ENCODE measurements around the gene B3GNT5. TPM values are rescaled to one million over a fixed set of nuclear protein-coding genes. Genes with fewer than 3 reads are reported as not detected.
A peak's percentile ranks its signal among the peaks of the same experiment; 100 is the strongest.

Gene B3GNT5
- total and polyA plus RNA-seq, 2 donors (not counting 3 experiments of a cell fraction or from before 2014, with no cell fraction given) = 4.1 to 25.6 TPM

DNA sequence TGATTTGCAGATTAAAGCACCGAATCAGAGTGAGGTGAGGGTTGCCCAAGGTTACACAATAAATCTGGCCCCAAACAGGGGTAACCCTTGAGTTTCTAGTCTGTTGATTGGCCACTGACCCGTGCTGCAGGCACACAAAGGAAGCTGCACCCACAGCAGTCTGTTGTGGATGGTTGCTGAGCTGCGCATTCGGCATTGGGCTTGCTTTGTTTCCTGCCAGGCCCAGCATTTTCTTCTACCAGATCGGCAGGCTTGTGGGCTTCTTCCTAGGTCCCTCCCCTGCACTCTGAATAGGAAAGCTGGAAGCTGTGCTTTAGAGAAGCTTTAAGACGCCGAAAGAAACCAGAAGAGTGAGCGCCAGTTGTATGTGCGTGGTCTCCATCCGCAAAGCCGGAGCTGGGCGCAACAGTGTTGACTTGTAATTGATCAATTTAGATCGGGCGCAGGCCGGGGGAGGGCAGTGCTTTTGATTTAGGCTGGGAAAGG is 12.1 kb downstream of the B3GNT5 start:
- no peak for FAIRE-seq
- no TSS peak for BruUV-seq (replicated peaks)
- CTCF ChIA-PET = interaction anchor here (0.9 to 2.4 kb wide), 10 partner anchors 8 to 117 kb away, joined by 3 to 15 read pairs (median 6); partner anchors contain the start of gene B3GNT5
- no peak overlapping the region for H2AFZ ChIP-seq (ENCODE audit: low read depth, low read length)
- peaks cover 35% of the 10 kb centered on the region for H3K79me2 ChIP-seq (ENCODE audit: control insufficient read depth, insufficient read depth, low read length)
- H3K4me3 ChIP-seq (replicated peaks in 1 of 3; ENCODE audit: insufficient read depth in 1 of 3, low read depth in 1 of 3, low read length in 3 of 3) = no peak overlapping the region
- TF ChIP-seq POLR2AphosphoS5 (IDR thresholded peaks at IDR 0.05; ENCODE audit: insufficient read depth, low read depth, low read length) (no peak), MAX (IDR thresholded peaks at IDR 0.05; ENCODE audit: insufficient read depth, insufficient read length) (no peak), FOS (IDR thresholded peaks at IDR 0.05; ENCODE audit: borderline replicate concordance, insufficient read depth, low read length) (no peak)
- TF ChIP-seq, protein P1, sequence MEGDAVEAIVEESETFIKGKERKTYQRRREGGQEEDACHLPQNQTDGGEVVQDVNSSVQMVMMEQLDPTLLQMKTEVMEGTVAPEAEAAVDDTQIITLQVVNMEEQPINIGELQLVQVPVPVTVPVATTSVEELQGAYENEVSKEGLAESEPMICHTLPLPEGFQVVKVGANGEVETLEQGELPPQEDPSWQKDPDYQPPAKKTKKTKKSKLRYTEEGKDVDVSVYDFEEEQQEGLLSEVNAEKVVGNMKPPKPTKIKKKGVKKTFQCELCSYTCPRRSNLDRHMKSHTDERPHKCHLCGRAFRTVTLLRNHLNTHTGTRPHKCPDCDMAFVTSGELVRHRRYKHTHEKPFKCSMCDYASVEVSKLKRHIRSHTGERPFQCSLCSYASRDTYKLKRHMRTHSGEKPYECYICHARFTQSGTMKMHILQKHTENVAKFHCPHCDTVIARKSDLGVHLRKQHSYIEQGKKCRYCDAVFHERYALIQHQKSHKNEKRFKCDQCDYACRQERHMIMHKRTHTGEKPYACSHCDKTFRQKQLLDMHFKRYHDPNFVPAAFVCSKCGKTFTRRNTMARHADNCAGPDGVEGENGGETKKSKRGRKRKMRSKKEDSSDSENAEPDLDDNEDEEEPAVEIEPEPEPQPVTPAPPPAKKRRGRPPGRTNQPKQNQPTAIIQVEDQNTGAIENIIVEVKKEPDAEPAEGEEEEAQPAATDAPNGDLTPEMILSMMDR (IDR thresholded peaks at IDR 0.05; ENCODE audit: extremely low read depth in 1 of 2, insufficient read depth in 1 of 2, low read depth in 1 of 2, low read length in 2 of 2) = no peak
- POLR2A ChIA-PET = no interaction called here
- peaks cover 0 to 4% of the 10 kb centered on the region in 2 experiments for H3K36me3 ChIP-seq (ENCODE audit: control insufficient read depth in 2 of 2, extremely low read depth in 1 of 2, insufficient read depth in 2 of 2, low read length in 2 of 2)
- H3K9ac ChIP-seq (replicated peaks; ENCODE audit: extremely low read depth, insufficient read depth, low read length) = no peak overlapping the region
- no peaks in the 10 kb centered on the region for H3K9me1 ChIP-seq (replicated peaks; ENCODE audit: control insufficient read depth, extremely low read depth, insufficient read depth, low read length)
- peaks cover 18% of the 10 kb centered on the region for H3K4me1 ChIP-seq (ENCODE audit: control insufficient read depth, extremely low read depth, insufficient read depth, low read length)
- no peaks in the 10 kb centered on the region for H3K9me3 ChIP-seq (replicated peaks; ENCODE audit: control insufficient read depth, insufficient read depth, low read length)
- dilution Hi-C loops (cut with MboI; ENCODE audit: extremely low pct_ligation_motif_present, low sequenced_read_pairs) = no loop called here
- DNase-seq (ENCODE audit: low read depth, low spot score) = no peak
- H4K20me1 ChIP-seq (replicated peaks; ENCODE audit: control insufficient read depth, extremely low read depth, insufficient read depth, low read length) = no peaks in the 10 kb centered on the region
- no peaks in the 10 kb centered on the region for H3K27me3 ChIP-seq (ENCODE audit: control insufficient read depth in 2 of 2, insufficient read depth in 2 of 2, low read length in 2 of 2)
- H3K4me2 ChIP-seq (ENCODE audit: insufficient read depth, low read length) = no peak overlapping the region
- H3K27ac ChIP-seq (ENCODE audit: insufficient read depth, low read depth, low read length) = peak overlapping the region; percentile 8
- intact Hi-C loops (cut with micrococcal nuclease) = no loop called here
